NCI-H1694 treated with DMSO at 0.1 percent for 48 hours (cell line): ENCODE measurements around the gene LIPK.

ENCODE experiments used
- DNase-seq: peaks from one replicate; lab custom pipeline; 2025; lab: John Stamatoyannopoulos, UW

The LIPK gene

GRCh38 chr10:88786032-88786770, 80.2 kb downstream of the LIPK start:
- no peak for DNase-seq

- no peak for DNase-seq
Measured at GRCh38 chr10:88787463-88787862, 81.4 kb downstream of the LIPK start.

- DNase-seq: no peak
Measured at GRCh38 chr10:88788924-88789323, 82.9 kb downstream of the LIPK start.

- DNase-seq: no peak
Measured at GRCh38 chr10:88791924-88792323, 85.9 kb downstream of the LIPK start.

- DNase-seq: no peak
Measured at GRCh38 chr10:88792661-88793060, 86.6 kb downstream of the LIPK start.

- no peak for DNase-seq
Measured at GRCh38 chr10:88793712-88794299, 87.8 kb downstream of the LIPK start.

GRCh38 chr10:88794731-88795130, 88.7 kb downstream of the LIPK start:
- DNase-seq: no peak

- DNase-seq: peak; percentile 10
Measured at GRCh38 chr10:88800152-88801125, 94.4 kb downstream of the LIPK start.
